Measurements from ENCODE around the gene CIB1. TPM values are rescaled to one million over a fixed set of nuclear protein-coding genes. Genes with fewer than 3 reads are reported as not detected.

Gene CIB1
- total RNA-seq, 1 donor from 2014 or later, result 62.8 TPM

GRCh38 chr15:90201130-90201943, 32.4 kb downstream of the CIB1 start, which contains the start of gene SEMA4B:
Gene SEMA4B, plus strand, starts transcription at chr15:90201330. Its CDS starts 249 bp downstream, at chr15:90201579.
- no peaks in the 10 kb centered on the region for H3K9me3 ChIP-seq
- H3K4me3 ChIP-seq, result peak within 1 kb of the TSS; percentile 85
- H3K36me3 ChIP-seq, result no peaks in the 10 kb centered on the region
- ATAC-seq (peak; percentile 93), DNase-seq (peak; percentile 89)
- H3K27ac ChIP-seq, result peak within 1 kb of the TSS; percentile 78
- peaks cover 17% of the 10 kb centered on the region for H3K4me1 ChIP-seq
- TF ChIP-seq, protein P1, sequence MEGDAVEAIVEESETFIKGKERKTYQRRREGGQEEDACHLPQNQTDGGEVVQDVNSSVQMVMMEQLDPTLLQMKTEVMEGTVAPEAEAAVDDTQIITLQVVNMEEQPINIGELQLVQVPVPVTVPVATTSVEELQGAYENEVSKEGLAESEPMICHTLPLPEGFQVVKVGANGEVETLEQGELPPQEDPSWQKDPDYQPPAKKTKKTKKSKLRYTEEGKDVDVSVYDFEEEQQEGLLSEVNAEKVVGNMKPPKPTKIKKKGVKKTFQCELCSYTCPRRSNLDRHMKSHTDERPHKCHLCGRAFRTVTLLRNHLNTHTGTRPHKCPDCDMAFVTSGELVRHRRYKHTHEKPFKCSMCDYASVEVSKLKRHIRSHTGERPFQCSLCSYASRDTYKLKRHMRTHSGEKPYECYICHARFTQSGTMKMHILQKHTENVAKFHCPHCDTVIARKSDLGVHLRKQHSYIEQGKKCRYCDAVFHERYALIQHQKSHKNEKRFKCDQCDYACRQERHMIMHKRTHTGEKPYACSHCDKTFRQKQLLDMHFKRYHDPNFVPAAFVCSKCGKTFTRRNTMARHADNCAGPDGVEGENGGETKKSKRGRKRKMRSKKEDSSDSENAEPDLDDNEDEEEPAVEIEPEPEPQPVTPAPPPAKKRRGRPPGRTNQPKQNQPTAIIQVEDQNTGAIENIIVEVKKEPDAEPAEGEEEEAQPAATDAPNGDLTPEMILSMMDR (IDR thresholded peaks at IDR 0.05), result no peak
- no peaks in the 10 kb centered on the region for H3K27me3 ChIP-seq
- intact Hi-C loops (cut with DNase I), result no loop called here

- H3K4me3 ChIP-seq, result peak overlapping the region; percentile 85
- peak; percentile 2 for ATAC-seq
- TF ChIP-seq, protein P1 (IDR thresholded peaks at IDR 0.05), result no peak
- H3K4me1 ChIP-seq, result peaks cover 17% of the 10 kb centered on the region
- H3K27me3 ChIP-seq, result no peaks in the 10 kb centered on the region
- intact Hi-C loops (cut with DNase I), result no loop called here
- no peak for DNase-seq
- H3K9me3 ChIP-seq, result no peaks in the 10 kb centered on the region
- H3K36me3 ChIP-seq, result no peaks in the 10 kb centered on the region
- peak overlapping the region; percentile 78 for H3K27ac ChIP-seq
These were observed 33.1 kb downstream of the CIB1 start for GRCh38 chr15:90200534-90201129.

DNA sequence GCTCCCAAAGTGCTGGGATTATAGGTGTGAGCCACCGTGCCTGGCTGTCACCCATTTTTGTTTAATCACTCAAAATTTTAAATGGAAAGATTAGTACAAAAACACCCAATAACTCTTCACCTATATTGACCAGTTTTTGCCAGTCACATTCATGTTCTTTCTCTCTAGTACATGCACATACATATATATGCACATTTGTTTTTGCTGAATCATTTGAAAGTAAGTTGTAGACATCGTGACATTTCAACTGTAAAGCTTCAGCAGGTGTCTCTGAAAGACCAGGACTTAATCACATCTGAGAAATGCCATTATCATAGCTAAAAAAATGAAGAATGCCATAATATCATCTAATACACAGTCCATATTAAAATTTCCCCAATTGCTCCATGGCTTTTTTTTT, 39.1 kb downstream of the CIB1 start:
- peaks cover 27% of the 10 kb centered on the region for H3K4me1 ChIP-seq
- H3K9me3 ChIP-seq, result no peaks in the 10 kb centered on the region
- intact Hi-C loops (cut with DNase I), result no loop called here
- H3K36me3 ChIP-seq, result no peaks in the 10 kb centered on the region
- TF ChIP-seq, protein P1 (IDR thresholded peaks at IDR 0.05), result no peak
- no peak overlapping the region for H3K4me3 ChIP-seq
- H3K27ac ChIP-seq, result no peak overlapping the region
- no peaks in the 10 kb centered on the region for H3K27me3 ChIP-seq
- no peak for ATAC-seq
- no peak for DNase-seq

GRCh38 chr15:90192961-90193786, 40.6 kb downstream of the CIB1 start:
- Histone ChIP-seq H3K4me3 (no peak overlapping the region), H3K9me3 (no peaks in the 10 kb centered on the region), H3K27ac (peak overlapping the region; percentile 8), H3K4me1 (peaks cover 27% of the 10 kb centered on the region), H3K27me3 (no peaks in the 10 kb centered on the region), H3K36me3 (no peaks in the 10 kb centered on the region)
- intact Hi-C loops (cut with DNase I), result no loop called here
- ATAC-seq (peak; percentile 27), DNase-seq (no peak)
- TF ChIP-seq, protein P1 (IDR thresholded peaks at IDR 0.05), result no peak

- Histone ChIP-seq H3K36me3 (no peaks in the 10 kb centered on the region), H3K9me3 (no peaks in the 10 kb centered on the region), H3K4me3 (no peak overlapping the region), H3K27ac (no peak overlapping the region), H3K27me3 (no peaks in the 10 kb centered on the region), H3K4me1 (peaks cover 30% of the 10 kb centered on the region)
- intact Hi-C loops (cut with DNase I), result no loop called here
- TF ChIP-seq, protein P1 (IDR thresholded peaks at IDR 0.05), result no peak
- DNase-seq (peak; percentile 79), ATAC-seq (peak; percentile 74)
These were observed 41.8 kb downstream of the CIB1 start for GRCh38 chr15:90191794-90192509.

Data from upper lobe of right lung (tissue), 1 donor.